ENCODE results near the gene GMDS.

GMDS gene

DNA sequence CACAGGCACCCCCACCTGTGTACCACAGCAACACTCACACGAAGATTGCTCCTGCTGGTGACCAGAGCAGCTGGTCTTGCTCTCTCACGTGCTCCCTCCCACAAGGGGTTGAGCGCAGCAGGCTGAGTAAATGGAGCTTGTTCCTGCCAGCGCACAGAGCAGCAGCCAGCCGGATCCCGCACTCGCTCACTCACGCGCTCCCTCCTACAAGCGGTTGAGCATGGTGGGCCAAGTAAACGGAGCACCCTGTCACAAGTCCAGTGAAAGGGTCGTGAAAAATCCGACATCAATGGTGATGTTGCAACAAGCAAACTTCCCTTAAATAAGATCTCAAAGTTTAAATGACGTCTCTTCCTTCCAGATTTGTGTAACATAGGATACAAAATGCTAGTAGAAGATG is 322.0 kb downstream of the GMDS start:
- no peak for DNase-seq

DNA sequence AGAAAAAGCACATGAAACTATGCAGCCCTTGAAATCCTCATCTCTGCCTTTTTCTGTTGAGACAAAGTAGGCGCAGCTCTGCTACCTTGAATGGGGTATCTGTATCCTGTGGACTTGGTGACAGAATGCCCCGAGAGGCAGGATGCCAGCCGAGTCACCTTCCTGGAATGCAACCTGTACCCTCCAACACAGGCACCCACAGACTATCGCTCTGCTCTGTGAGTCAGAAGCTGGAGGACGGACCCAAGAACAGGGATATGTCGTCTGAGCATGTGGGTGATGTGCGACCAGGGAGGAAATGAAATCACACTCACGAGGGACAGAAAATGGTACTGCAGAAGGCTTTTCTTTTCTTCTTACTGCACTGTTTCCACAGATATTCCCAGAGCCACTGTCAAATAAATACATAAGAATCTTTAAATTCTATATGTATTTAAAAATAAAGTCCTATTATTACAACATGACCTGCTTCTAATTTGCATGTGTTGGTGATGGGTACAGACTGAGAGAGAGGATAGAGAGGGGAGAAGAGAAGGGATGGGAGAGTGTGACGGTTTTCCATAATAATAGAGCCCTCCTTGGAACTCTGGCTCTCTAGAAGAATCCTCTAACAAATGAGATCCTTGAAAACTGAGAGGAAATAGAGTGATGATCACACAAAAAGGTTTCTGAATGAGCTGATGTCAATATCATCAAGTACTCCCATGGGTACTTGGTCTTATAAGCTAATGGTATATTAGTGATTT is 327.6 kb downstream of the GMDS start:
- no peak for DNase-seq

DNA sequence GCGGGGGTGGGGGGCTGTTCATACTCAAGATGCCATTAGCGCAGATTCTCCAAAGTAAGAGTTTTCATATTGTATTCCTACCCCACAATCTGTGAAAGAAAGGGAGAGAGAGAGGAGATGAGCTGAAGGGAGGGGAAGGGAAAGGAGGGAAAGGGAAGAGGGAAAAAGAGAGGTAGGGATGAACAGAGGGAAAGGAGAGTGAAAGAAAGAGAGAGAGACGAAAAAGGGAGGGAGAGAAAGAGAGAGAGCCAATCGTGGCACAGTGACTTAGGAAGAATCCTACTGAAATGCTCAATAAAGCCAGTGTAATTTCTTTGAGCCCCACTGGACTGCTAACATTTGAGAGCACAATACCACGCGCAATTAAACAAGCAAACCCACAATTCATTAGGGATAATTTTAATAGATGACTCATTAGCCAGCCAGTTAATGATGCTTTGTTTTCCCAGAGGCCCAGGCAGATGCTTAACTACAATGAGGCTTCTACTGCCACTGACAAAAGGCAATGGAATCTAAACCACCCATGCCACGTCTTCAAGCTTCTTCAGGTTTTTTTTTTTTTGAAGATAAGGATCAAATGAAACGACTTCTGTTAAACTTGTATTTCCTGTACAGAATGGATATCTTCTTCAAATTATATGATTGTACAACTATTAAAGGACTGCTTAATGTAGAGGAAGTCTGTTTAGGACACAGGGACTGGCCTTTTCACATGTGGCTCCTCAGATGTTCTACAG is 328.9 kb downstream of the GMDS start:
- DNase-seq = no peak

- no peak for DNase-seq
Measured at GRCh38 chr6:1915226-1915625, 330.2 kb downstream of the GMDS start.

DNA sequence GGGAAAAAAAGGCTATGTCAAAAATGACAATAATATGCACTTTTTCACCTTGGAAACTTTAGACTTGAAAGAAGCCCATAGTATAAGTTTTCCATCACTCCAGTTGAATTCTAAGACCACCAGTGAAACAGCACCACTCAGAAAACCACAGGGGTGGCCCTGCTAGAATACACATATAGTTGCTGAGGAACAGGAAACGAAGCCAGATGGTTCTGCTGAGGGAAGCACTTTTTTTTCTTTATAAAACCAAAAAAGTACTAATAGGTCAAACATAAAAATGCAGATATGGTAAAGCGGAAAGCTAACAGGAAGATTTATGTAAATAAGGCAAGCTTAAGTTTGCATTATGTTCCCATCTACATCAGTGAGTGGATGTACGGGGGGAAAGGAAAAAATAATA is 331.8 kb downstream of the GMDS start:
- no peak for DNase-seq

GRCh38 chr6:1912731-1913130 is 332.7 kb downstream of the GMDS start:
- no peak for DNase-seq

- DNase-seq = no peak
Measured at GRCh38 chr6:1911474-1911873, 333.9 kb downstream of the GMDS start.

GRCh38 chr6:1910621-1911407 is 334.6 kb downstream of the GMDS start:
- DNase-seq = no peak

DNA sequence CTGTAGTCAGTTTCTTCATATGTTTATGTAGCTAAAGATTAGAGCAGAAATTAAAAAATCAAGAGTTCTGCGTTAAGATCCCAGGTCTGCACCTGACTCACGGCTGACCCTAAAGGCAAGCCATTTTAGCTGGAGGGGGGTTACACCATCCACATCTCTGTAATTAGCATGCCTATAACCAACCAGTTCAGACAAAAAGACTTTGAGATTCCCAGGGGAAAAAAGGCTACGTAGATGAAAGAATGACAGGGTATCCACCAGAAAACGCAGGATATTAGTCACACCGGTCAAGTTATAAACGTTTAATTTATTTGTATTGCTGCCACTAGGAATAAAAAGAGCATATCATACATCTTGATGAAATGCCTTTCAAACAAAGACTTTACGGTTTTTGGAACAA is 336.6 kb downstream of the GMDS start:
- no peak for DNase-seq

GRCh38 chr6:1906609-1907008 is 338.8 kb downstream of the GMDS start:
- no peak for DNase-seq

DNA sequence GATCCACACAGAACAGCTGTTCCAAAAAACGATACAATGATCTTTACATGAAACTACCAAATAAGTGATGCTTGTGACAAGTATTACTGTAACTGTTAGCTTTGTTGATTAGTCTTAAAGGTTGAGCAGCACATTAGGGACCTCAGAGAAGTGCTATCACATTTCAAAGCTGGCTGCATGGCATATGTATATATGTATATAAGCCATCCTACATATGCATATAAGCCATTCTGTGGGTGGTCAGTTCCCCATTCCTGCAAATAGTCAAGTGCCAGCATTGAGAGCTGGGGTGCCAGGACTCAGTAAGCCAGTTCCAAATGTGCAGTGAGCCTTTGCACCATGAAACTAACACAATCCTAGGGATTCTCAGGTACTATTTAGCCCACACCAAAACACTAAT is 339.4 kb downstream of the GMDS start:
- no peak for DNase-seq

DNA sequence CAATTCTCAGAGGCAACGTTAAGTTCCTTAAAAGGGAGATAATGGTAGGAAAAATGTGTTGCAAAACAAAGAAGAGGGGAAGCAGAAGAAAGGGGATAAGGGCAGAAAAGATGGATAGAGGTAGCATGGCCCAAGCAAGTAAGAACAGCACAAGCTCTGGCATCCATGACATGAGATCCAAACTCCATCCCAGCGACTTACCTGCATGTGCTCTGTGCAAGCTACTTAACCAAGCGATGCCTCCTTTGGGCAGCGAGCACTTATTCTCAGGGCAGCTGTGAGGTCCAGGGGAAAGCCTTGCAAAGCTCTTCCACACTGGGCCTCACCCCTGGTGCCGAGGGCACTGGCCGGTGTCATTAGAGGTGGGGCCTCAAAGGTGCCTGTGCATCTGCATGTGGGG is 340.5 kb downstream of the GMDS start:
- no peak for DNase-seq

DNA sequence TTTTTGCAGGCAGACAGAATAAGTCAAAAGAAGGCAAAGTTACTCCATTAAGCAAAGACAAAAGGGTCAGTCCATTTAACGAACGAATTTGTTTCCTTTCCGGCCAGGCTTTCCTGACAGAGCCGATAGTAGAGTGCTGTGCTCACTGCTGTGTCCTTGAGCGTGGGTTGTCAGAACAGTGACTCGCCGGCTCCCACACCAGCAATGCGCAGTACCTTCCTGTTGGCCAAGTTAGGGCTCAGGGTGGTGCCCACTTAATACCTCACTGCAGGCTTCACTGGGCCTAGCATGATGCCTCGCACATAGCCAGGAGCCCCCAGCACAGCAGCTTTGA is 341.0 kb downstream of the GMDS start:
- DNase-seq = no peak

GRCh38 chr6:1903780-1904465 is 341.5 kb downstream of the GMDS start:
- no peak for DNase-seq

- no peak for DNase-seq
Measured at GRCh38 chr6:1901556-1901955, 343.8 kb downstream of the GMDS start.

GRCh38 chr6:1896897-1897296 is 348.5 kb downstream of the GMDS start:
- DNase-seq = no peak

- DNase-seq = no peak
Measured at GRCh38 chr6:1895721-1896120, 349.7 kb downstream of the GMDS start.

- DNase-seq = no peak
Measured at GRCh38 chr6:1894954-1895353, 350.5 kb downstream of the GMDS start.

GRCh38 chr6:1893470-1894130 is 351.8 kb downstream of the GMDS start:
- DNase-seq = no peak

- DNase-seq = no peak
Measured at GRCh38 chr6:1892716-1893115, 352.7 kb downstream of the GMDS start.

DNA sequence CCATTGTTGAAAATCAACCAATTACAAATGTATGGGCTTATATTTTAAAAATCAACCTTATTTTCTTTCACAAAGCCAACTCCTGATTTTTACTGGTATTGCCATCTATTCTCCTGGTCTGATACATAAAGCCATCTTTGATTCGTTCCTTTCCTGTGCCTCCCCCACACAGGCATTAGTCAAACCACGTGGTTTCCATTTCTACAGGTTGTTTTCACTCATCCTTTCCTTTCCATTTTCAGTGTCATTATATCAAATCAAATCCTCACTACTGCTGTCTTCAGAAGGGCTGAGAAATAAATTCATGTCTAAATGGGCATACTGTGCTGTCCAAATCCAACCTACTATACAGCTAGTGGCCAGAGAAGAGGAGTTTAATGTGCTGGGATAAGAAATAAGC is 354.4 kb downstream of the GMDS start:
- no peak for DNase-seq

- no peak for DNase-seq
Measured at GRCh38 chr6:1890071-1890470, 355.3 kb downstream of the GMDS start.

GRCh38 chr6:1885576-1886011 is 359.8 kb downstream of the GMDS start:
- DNase-seq = no peak

All from activated CD4-positive, CD25-positive, alpha-beta regulatory T cell (primary cell).